Astrocyte (in vitro differentiated cells and primary cell): ENCODE data around the gene ARMC7.

Experiments
- EZH2 ChIP-seq: IDR thresholded peaks from 2 replicates; pipeline ENCODE4 v1.6.1; 2012; ENCODE audit warnings: mild to moderate bottlenecking, low read length, inconsistent platforms; ENCODE audit not compliant: insufficient read depth
- TF ChIP-seq, protein P1 (sequence below): IDR thresholded peaks from 2 replicates; pipeline ENCODE4 v1.5.1; 2011; ENCODE audit warnings: low read depth, mild to moderate bottlenecking, inconsistent platforms, low read length, moderate library complexity; ENCODE audit not compliant: insufficient read depth

DNA sequence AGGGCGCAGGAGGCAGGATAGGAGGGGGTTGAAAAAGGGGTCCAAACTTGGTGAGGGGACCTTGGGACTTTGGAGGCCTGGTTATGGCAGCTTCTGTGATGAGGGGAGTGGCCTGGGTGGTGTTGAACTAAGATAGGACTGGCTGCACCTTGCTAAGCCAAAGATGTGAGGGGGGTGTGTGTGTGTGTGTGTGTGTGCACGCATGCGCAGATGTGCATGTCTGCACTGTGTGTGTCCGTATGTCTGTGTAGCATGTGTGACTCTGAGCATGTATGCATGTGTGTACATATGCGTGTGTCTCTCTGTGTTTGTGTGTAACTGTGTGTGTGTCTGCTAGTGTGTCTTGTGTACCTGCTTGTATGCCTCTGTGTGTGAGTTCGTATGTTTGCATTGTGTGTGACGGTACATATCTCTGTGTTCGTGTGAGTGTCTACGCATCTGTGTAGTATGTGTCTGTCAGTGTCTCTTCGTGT lies 17.9 kb upstream of the ARMC7 start:
- TF ChIP-seq, protein P1, sequence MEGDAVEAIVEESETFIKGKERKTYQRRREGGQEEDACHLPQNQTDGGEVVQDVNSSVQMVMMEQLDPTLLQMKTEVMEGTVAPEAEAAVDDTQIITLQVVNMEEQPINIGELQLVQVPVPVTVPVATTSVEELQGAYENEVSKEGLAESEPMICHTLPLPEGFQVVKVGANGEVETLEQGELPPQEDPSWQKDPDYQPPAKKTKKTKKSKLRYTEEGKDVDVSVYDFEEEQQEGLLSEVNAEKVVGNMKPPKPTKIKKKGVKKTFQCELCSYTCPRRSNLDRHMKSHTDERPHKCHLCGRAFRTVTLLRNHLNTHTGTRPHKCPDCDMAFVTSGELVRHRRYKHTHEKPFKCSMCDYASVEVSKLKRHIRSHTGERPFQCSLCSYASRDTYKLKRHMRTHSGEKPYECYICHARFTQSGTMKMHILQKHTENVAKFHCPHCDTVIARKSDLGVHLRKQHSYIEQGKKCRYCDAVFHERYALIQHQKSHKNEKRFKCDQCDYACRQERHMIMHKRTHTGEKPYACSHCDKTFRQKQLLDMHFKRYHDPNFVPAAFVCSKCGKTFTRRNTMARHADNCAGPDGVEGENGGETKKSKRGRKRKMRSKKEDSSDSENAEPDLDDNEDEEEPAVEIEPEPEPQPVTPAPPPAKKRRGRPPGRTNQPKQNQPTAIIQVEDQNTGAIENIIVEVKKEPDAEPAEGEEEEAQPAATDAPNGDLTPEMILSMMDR = no peak
- TF ChIP-seq EZH2 = no peak
